PC-9 (cell line): Measurements from ENCODE around the gene AK8.

Experiments
- EZH2 ChIP-seq: fragments of 200-600 bp; sonication (generic); IDR thresholded peaks from 2 replicates; pipeline ENCODE4 v1.8.0; 2017; ENCODE audit warnings: antibody characterized with exemption, low read depth
- TF ChIP-seq, protein P1 (sequence below): fragments of 200-600 bp; sonication (generic); conservative IDR thresholded peaks from 2 replicates; pipeline ENCODE4 v1.6.1; 2017; ENCODE audit warnings: mixed run types, antibody characterized with exemption, mild to moderate bottlenecking, moderate library complexity

DNA sequence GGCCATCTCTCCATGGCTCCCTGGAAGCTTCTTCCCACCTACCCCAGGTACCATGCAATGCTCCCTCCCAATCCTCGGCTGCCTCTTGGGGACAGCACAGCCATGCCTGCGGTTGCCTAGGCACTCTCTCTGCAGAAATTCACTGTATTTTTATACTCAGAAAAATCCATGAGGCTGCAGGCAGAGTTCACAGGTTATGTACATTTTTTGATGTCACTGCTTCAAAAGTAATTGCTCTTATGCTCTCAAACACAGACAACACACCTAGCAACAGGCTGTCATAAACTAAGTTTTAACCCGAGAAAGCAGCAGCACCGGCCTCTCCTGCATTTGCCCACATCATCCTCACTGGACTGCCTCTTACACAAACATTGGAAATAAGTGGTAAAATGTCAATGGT, 102.4 kb downstream of the AK8 start:
- TF ChIP-seq, protein P1, sequence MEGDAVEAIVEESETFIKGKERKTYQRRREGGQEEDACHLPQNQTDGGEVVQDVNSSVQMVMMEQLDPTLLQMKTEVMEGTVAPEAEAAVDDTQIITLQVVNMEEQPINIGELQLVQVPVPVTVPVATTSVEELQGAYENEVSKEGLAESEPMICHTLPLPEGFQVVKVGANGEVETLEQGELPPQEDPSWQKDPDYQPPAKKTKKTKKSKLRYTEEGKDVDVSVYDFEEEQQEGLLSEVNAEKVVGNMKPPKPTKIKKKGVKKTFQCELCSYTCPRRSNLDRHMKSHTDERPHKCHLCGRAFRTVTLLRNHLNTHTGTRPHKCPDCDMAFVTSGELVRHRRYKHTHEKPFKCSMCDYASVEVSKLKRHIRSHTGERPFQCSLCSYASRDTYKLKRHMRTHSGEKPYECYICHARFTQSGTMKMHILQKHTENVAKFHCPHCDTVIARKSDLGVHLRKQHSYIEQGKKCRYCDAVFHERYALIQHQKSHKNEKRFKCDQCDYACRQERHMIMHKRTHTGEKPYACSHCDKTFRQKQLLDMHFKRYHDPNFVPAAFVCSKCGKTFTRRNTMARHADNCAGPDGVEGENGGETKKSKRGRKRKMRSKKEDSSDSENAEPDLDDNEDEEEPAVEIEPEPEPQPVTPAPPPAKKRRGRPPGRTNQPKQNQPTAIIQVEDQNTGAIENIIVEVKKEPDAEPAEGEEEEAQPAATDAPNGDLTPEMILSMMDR: no peak
- TF ChIP-seq EZH2: no peak
